NCI-H2196 (cell line): ENCODE results near the gene ZNF276.
"Not testable (repeated sequence)": the region's sequence is repeated elsewhere in the genome, so short reads cannot be mapped to it uniquely, and the experiment has no call there.

ENCODE experiments used
- DNase-seq: peaks from one replicate; lab custom pipeline; 2025; ENCODE audit not compliant: unreplicated experiment; lab: John Stamatoyannopoulos, UW

Gene ZNF276

DNA sequence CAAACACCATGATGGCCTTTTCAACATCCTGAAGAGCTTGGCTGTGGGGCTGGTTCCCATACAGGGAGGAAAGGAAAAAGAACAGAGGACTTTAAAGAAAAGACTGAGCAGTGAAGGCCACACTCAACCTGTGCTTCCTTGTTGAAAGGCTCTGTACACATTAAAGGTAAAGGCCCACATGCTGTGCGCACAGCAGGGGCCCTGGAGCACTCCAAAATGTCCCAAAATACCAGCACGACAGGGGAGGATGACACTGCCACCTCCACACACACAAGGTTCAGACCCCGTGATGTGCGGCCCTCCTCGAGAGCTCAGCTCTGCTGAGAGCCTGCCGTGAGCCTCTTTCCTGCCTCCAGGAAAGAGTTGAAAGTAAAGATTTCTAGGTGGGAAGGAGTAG is 58.6 kb downstream of the ZNF276 start:
- DNase-seq, result no peak

- DNase-seq, result no peak
These were observed 61.2 kb downstream of the ZNF276 start for GRCh38 chr16:89782489-89782888.

DNA sequence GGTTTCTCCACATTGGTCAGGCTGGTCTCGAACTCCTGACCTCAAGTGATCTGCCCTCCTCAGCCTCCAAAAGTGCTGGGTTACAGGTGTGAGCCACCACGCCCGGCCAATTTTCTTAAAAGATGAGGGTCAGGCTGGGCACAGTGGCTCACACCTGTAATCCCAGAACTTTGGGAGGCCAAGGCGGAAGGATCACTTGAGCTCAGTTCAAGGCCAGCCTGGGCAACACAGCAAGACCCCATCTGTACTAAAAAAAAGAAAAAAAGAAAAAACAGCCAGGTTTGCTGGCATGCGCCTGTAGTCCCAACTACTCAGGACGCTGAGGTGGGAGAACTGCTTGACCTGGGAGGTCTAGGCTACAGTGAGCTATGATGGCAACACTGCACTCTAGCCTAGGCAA is 62.6 kb downstream of the ZNF276 start:
- DNase-seq, result not testable (repeated sequence)

GRCh38 chr16:89784406-89784805 is 63.1 kb downstream of the ZNF276 start:
- no peak for DNase-seq

- DNase-seq, result no peak
These were observed 64.3 kb downstream of the ZNF276 start for GRCh38 chr16:89785523-89786155.

GRCh38 chr16:89786474-89787364 is 65.4 kb downstream of the ZNF276 start:
- no peak for DNase-seq

DNA sequence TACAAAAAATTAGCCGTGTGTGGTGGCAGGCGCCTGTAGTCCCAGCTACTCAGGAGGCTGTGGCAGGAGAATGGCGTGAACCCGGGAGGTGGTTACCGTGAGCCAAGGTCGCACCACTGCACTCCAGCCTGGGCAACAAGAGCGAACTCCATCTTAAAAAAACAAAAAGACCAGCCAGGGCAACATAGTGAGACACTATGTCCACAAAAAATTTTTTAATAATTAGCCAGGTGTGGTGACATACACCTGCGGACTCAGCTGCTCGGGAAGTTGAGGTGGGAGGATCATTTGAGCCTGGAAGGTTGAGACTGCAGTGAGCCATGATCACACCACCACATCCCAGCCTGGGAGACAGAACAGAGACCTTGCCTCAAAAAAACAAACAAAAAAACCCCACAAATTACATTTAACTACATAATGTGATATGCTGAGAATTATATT is 66.0 kb downstream of the ZNF276 start:
- no peak for DNase-seq
